Esophagus squamous epithelium (tissue), 4 donors: ENCODE results near the gene LRP1B.

Source experiments
- CTCF ChIP-seq, 6 experiments: fragments of 450-650 bp in 4 of 6; fragments of 200-600 bp in 2 of 6; sonication (generic) in 2 of 6; IDR thresholded peaks; one replicate each; pipeline ENCODE4 v1.5.1; 2016 to 2019; ENCODE audit warnings: antibody characterized with exemption in 6 of 6, mild to moderate bottlenecking in 4 of 6, moderate library complexity in 4 of 6
- POLR2A ChIP-seq, 4 donors: fragments of 450-650 bp; IDR thresholded peaks; one replicate each; pipeline ENCODE4 v1.6.1; 2017; ENCODE audit warnings: antibody characterized with exemption in 4 of 4, mild to moderate bottlenecking in 4 of 4, moderate library complexity in 3 of 4

- no peak for TF ChIP-seq CTCF (IDR thresholded peaks at IDR 0.05)
- TF ChIP-seq POLR2A (IDR thresholded peaks at IDR 0.05), result no peak
These were observed 816.8 kb downstream of the LRP1B start for GRCh38 chr2:141313972-141314371.
